HG03095 (cell line): Measurements from ENCODE around the gene COMTD1.

Experiments
- ATAC-seq: cut with Tn5 transposase; IDR thresholded peaks from one replicate; pipeline ENCODE4 v1.9.1; 2021; ENCODE audit warnings: moderate library complexity; ENCODE audit not compliant: unreplicated experiment

COMTD1 gene

GRCh38 chr10:75235375-75236177, at the start of gene COMTD1:
TSS of gene COMTD1 (minus strand) at chr10:75235957. CDS start at chr10:75235928, 29 bp downstream.
- peak; percentile 68 for ATAC-seq

- no peak for ATAC-seq
Observed at GRCh38 chr10:75283671-75284470, 48.1 kb upstream of the COMTD1 start.

GRCh38 chr10:75283078-75283670, 47.4 kb upstream of the COMTD1 start:
- ATAC-seq = no peak

GRCh38 chr10:75281974-75282373, 46.2 kb upstream of the COMTD1 start:
- no peak for ATAC-seq

GRCh38 chr10:75280236-75280635, 44.5 kb upstream of the COMTD1 start:
- ATAC-seq = no peak

- no peak for ATAC-seq
Observed at GRCh38 chr10:75276069-75276872, 40.5 kb upstream of the COMTD1 start.

GRCh38 chr10:75272896-75273295, 37.1 kb upstream of the COMTD1 start:
- ATAC-seq = no peak

GRCh38 chr10:75272094-75272493, 36.3 kb upstream of the COMTD1 start:
- no peak for ATAC-seq

GRCh38 chr10:75269605-75270004, 33.8 kb upstream of the COMTD1 start:
- ATAC-seq = no peak

GRCh38 chr10:75266945-75267344, 31.2 kb upstream of the COMTD1 start:
- no peak for ATAC-seq

GRCh38 chr10:75265856-75266255, 30.1 kb upstream of the COMTD1 start:
- no peak for ATAC-seq

- ATAC-seq = no peak
Observed at GRCh38 chr10:75263806-75264205, 28.0 kb upstream of the COMTD1 start.

- no peak for ATAC-seq
Observed at GRCh38 chr10:75261813-75262705, 26.3 kb upstream of the COMTD1 start.

GRCh38 chr10:75260990-75261389, 25.2 kb upstream of the COMTD1 start:
- no peak for ATAC-seq

- ATAC-seq = no peak
Observed at GRCh38 chr10:75254739-75255138, 19.0 kb upstream of the COMTD1 start.

- ATAC-seq = no peak
Observed at GRCh38 chr10:75253281-75254220, 17.8 kb upstream of the COMTD1 start.

- no peak for ATAC-seq
Observed at GRCh38 chr10:75250934-75251333, 15.2 kb upstream of the COMTD1 start.

GRCh38 chr10:75247797-75248196, 12.0 kb upstream of the COMTD1 start:
- no peak for ATAC-seq

GRCh38 chr10:75246506-75246905, 10.7 kb upstream of the COMTD1 start:
- no peak for ATAC-seq
